GM12878 (cell line): ENCODE results near the gene CABLES1. TPM values are rescaled to one million over a fixed set of nuclear protein-coding genes. Genes with fewer than 3 reads are reported as not detected.

ENCODE experiments used
- ATAC-seq: fragments of 200-7000 bp; cut with Tn5 transposase; 3 replicates; pipeline ENCODE4 v1.9.1; 2020; ENCODE audit warnings: mild to moderate bottlenecking, moderate library complexity
- BruUV-seq: library from RNA; stranded (reverse); fragments of 400-500 nt; replicated peaks from 2 replicates; lab custom pipeline; 2021; lab: Mats Ljungman, UMichigan
- CTCF ChIA-PET: fragments of 300-600 bp; sonication (Branson Sonifier 250); formaldehyde crosslinking; extraction: SDS; loops from one replicate; lab custom pipeline; 2021; ENCODE audit warnings: inconsistent platforms; lab: Yijun Ruan, JAX
- POLR2A ChIA-PET: fragments of 350-600 bp; formaldehyde crosslinking; extraction: SDS; loops from one replicate; lab custom pipeline; 2021; ENCODE audit warnings: inconsistent platforms; lab: Charles Lee
- RAD21 ChIA-PET: fragments of 300-600 bp; sonication (Branson Sonifier 250); formaldehyde crosslinking; loops from one replicate; lab custom pipeline; 2023; ENCODE audit warnings: antibody characterized with exemption; ENCODE audit not compliant: unreplicated experiment; lab: Charles Lee
- SMC1A ChIA-PET: fragments of 300-600 bp; sonication (Branson Sonifier 250); formaldehyde crosslinking; loops from one replicate; lab custom pipeline; 2023; ENCODE audit not compliant: unreplicated experiment, uncharacterized antibody; lab: Charles Lee
- DNase-seq: peaks from one replicate; pipeline ENCODE4 v3.0.0-alpha.2; 2011; ENCODE audit warnings: low read depth, low spot score
- FAIRE-seq: peaks from 3 replicates; lab custom pipeline; 2011; peaks lifted over from hg19 to GRCh38; lab: Jason Lieb, UNC
- H2AFZ ChIP-seq: 2 replicates; pipeline ENCODE4 v1.6.0; 2011; ENCODE audit warnings: low read depth, low read length, control low read depth; ENCODE audit not compliant: control insufficient read depth
- H3K27ac ChIP-seq: 2 replicates; pipeline ENCODE4 v1.5.1; 2011; ENCODE audit warnings: control low read depth; ENCODE audit not compliant: control insufficient read depth, insufficient read depth
- H3K27me3 ChIP-seq, 2 experiments: replicated peaks in 1 of 2; 2 replicates each; pipeline versions ENCODE4 v1.6.0 to v1.6.1; 2011; ENCODE audit warnings: low read length in 1 of 2; ENCODE audit not compliant: control insufficient read depth in 2 of 2, insufficient read depth in 2 of 2
- H3K36me3 ChIP-seq, 2 experiments: 2 replicates each; pipeline ENCODE4 v1.5.1; 2011; ENCODE audit warnings: low read length in 1 of 2; ENCODE audit not compliant: control insufficient read depth in 2 of 2, insufficient read depth in 2 of 2
- H3K4me1 ChIP-seq: 2 replicates; pipeline ENCODE4 v1.6.1; 2011; ENCODE audit warnings: mild to moderate bottlenecking, low read length, moderate library complexity, mixed read lengths; ENCODE audit not compliant: control insufficient read depth, insufficient read depth
- H3K4me2 ChIP-seq: 2 replicates; pipeline ENCODE4 v1.6.0; 2011; ENCODE audit warnings: control low read depth; ENCODE audit not compliant: control insufficient read depth, insufficient read depth
- H3K4me3 ChIP-seq: fragments of 200-600 bp; sonication (generic); 2 replicates; pipeline ENCODE4 v1.5.1; 2016
- H3K79me2 ChIP-seq: 2 replicates; pipeline ENCODE4 v1.6.0; 2011; ENCODE audit warnings: low read length; ENCODE audit not compliant: control insufficient read depth, insufficient read depth
- H3K9ac ChIP-seq: 2 replicates; pipeline ENCODE4 v1.8.0; 2011; ENCODE audit warnings: low read length, control low read depth, mixed read lengths; ENCODE audit not compliant: control insufficient read depth, insufficient read depth
- H3K9me3 ChIP-seq: replicated peaks from 3 replicates; pipeline ENCODE4 v1.5.1; 2011; ENCODE audit warnings: mild to moderate bottlenecking, low read length; ENCODE audit not compliant: control insufficient read depth, insufficient read depth
- H4K20me1 ChIP-seq: 2 replicates; pipeline ENCODE4 v1.6.0; 2011; ENCODE audit not compliant: control insufficient read depth, insufficient read depth
- CBFB ChIP-seq: IDR thresholded peaks from 2 replicates; pipeline ENCODE4 v1.6.1; 2016; ENCODE audit warnings: antibody characterized with exemption, low read depth
- CHD2 ChIP-seq: IDR thresholded peaks from 2 replicates; pipeline ENCODE4 v1.6.1; 2011; ENCODE audit warnings: low read depth, low read length, improper control_type of control experiment, borderline replicate concordance
- FOXM1 ChIP-seq: IDR thresholded peaks from 2 replicates; pipeline ENCODE4 v1.6.1; 2012; ENCODE audit warnings: low read depth, mild to moderate bottlenecking, inconsistent platforms, low read length, moderate library complexity
- GABPA ChIP-seq: IDR thresholded peaks from 2 replicates; pipeline ENCODE4 v1.6.1; 2014; ENCODE audit warnings: antibody characterized with exemption, low read depth, mild to moderate bottlenecking, inconsistent platforms
- HDAC6 ChIP-seq: fragments of 200-600 bp; sonication (generic); IDR thresholded peaks from one replicate; pipeline ENCODE4 v1.8.0; 2017; ENCODE audit warnings: antibody characterized with exemption; ENCODE audit not compliant: unreplicated experiment
- HDGF ChIP-seq: fragments of 450-650 bp; IDR thresholded peaks from 2 replicates; pipeline ENCODE4 v1.6.1; 2016; ENCODE audit warnings: antibody characterized with exemption
- KAT2A ChIP-seq: conservative IDR thresholded peaks from 2 replicates; pipeline ENCODE4 v1.6.1; 2011; ENCODE audit warnings: low read depth, low read length; ENCODE audit not compliant: control insufficient read depth
- MEF2B ChIP-seq: fragments of 450-650 bp; IDR thresholded peaks from 2 replicates; pipeline ENCODE4 v1.6.1; 2018; ENCODE audit warnings: mild to moderate bottlenecking, moderate library complexity; ENCODE audit not compliant: partially characterized antibody, poor library complexity, severe bottlenecking
- MTA3 ChIP-seq: IDR thresholded peaks from 2 replicates; pipeline ENCODE4 v1.6.1; 2012; ENCODE audit warnings: low read length, inconsistent platforms, borderline replicate concordance
- PAX5 ChIP-seq: IDR thresholded peaks from 2 replicates; pipeline ENCODE4 v1.6.1; 2011; ENCODE audit warnings: low read depth, low read length, borderline replicate concordance
- PBX3 ChIP-seq: IDR thresholded peaks from 2 replicates; pipeline ENCODE4 v1.6.1; 2011; ENCODE audit warnings: mild to moderate bottlenecking, low read depth, low read length, moderate library complexity; ENCODE audit not compliant: insufficient replicate concordance
- POLR2A ChIP-seq: IDR thresholded peaks from 2 replicates; pipeline ENCODE4 v1.6.1; 2011; ENCODE audit warnings: low read depth, mild to moderate bottlenecking, low read length
- RBBP5 ChIP-seq: fragments of 200-600 bp; sonication (generic); conservative IDR thresholded peaks from 2 replicates; pipeline ENCODE4 v1.6.1; 2016
- SP1 ChIP-seq: IDR thresholded peaks from one replicate; pipeline ENCODE4 v1.6.1; 2011; ENCODE audit warnings: low read depth, low read length
- TCF7 ChIP-seq: IDR thresholded peaks from 2 replicates; pipeline ENCODE4 v1.6.1; 2014; ENCODE audit warnings: antibody characterized with exemption, borderline replicate concordance
- ZBTB11 ChIP-seq: fragments of 450-650 bp; formaldehyde crosslinking; IDR thresholded peaks from 2 replicates; pipeline ENCODE4 v1.5.0; 2022; ENCODE audit warnings: mild to moderate bottlenecking, missing genetic modification characterization
- ZNF207 ChIP-seq: fragments of 450-650 bp; IDR thresholded peaks from 2 replicates; pipeline ENCODE4 v1.6.1; 2014; ENCODE audit warnings: antibody characterized with exemption, mild to moderate bottlenecking, borderline replicate concordance
- ZNF384 ChIP-seq: IDR thresholded peaks from 2 replicates; pipeline ENCODE4 v1.6.1; 2012; ENCODE audit warnings: low read depth, mild to moderate bottlenecking, low read length, improper control_type of control experiment, borderline replicate concordance
- WGBS: methylation state at CpG from one replicate; pipeline ENCODE4 v1.1.6; 2016; ENCODE audit warnings: low lambda C conversion rate; ENCODE audit not compliant: insufficient replicate concordance, insufficient coverage; ENCODE audit errors: missing lambda C conversion rate; 5-methylcytosine and 5-hydroxymethylcytosine counted together
- in situ Hi-C: fragments of 300-500 bp; cut with MboI; formaldehyde crosslinking; loops from 9 replicates; pipeline ENCODE4 v1.14.3; 2018; ENCODE audit warnings: mixed read lengths
- intact Hi-C: fragments of 100-400 bp; cut with micrococcal nuclease; formaldehyde crosslinking; loops from one replicate; pipeline ENCODE4 v1.14.2; 2022; ENCODE audit not compliant: unreplicated experiment
- polyA plus RNA-seq, 11 experiments: library from polyadenylated mRNA; depleted of rRNA in 4 of 11; unstranded in 6 of 11; stranded (reverse) in 5 of 11; fragments of >200 nt; fragmentation: Nextera tagmentation in 4 of 11; fragmentation: Illumina TruSeq in 1 of 11; extraction: Ambion mirVana in 4 of 11; extraction: Trizol in 1 of 11; gene quantifications; 1 replicate in 1 of 11; 2 replicates in 10 of 11; pipeline versions ENCODE4 v1.2.1 to v1.2.3, GENCODE V29; 2011 to 2016; ENCODE audit warnings: inconsistent platforms in 2 of 11, missing spikeins in 2 of 11, low read depth in 1 of 11
- total RNA-seq, 4 experiments: library from RNA; depleted of rRNA in 3 of 4; stranded (reverse); fragments of >200 nt in 3 of 4; fragmentation: Illumina TruSeq in 1 of 4; extraction: Trizol in 1 of 4; gene quantifications; 2 replicates each; pipeline versions ENCODE4 v1.2.1 to v1.2.3, GENCODE V29; 2013 to 2021

Gene CABLES1
- total and polyA plus RNA-seq, 10 of the 15 experiments (the other 5 are each of a cell fraction or from before 2014, with no cell fraction given): 2.9 to 27.2 (median 8.2) TPM

- Histone ChIP-seq H3K79me2 (no peaks in the 10 kb centered on the region), H3K9me3 (no peaks in the 10 kb centered on the region), H3K4me2 (no peak overlapping the region), H3K36me3 (no peaks in the 10 kb centered on the region), H3K27me3 (no peaks in the 10 kb centered on the region), H3K9ac (no peak overlapping the region), H3K4me3 (no peak overlapping the region), H3K4me1 (peaks cover 5% of the 10 kb centered on the region), H3K27ac (no peak overlapping the region), H2AFZ (no peak overlapping the region), H4K20me1 (no peaks in the 10 kb centered on the region)
- intact Hi-C loops (loop anchor here (10.0 kb wide), 1 partner anchor 299 kb away; no protein-coding TSS in a partner anchor), in situ Hi-C loops (no loop called here)
- TF ChIP-seq HDAC6: no peak
- TF ChIP-seq ZNF384: no peak
- no peak for TF ChIP-seq POLR2A
- no peak for TF ChIP-seq SP1
- TF ChIP-seq MTA3: no peak
- no peak for TF ChIP-seq TCF7
- no peak for TF ChIP-seq RBBP5
- no peak for TF ChIP-seq PBX3
- no peak for TF ChIP-seq CBFB
- no peak for TF ChIP-seq MEF2B
- no peak for TF ChIP-seq ZBTB11 (CRISPR knock-in tag)
- no peak for TF ChIP-seq HDGF
- no peak for TF ChIP-seq CHD2
- TF ChIP-seq PAX5: no peak
- no peak for TF ChIP-seq FOXM1
- TF ChIP-seq KAT2A: no peak
- no peak for TF ChIP-seq GABPA
- TF ChIP-seq ZNF207: no peak
- no TSS peak for BruUV-seq
- ATAC-seq (no peak), FAIRE-seq (no peak), DNase-seq (no peak)
- ChIA-PET RAD21 (no interaction called here), CTCF (no interaction called here), POLR2A (no interaction called here), SMC1A (interaction anchor here (0.6 kb wide), 1 partner anchor 78 kb away, joined by 3 read pairs; no protein-coding TSS in a partner anchor)
- 76% methylated on average over 9 of the region's 9 CpGs for WGBS
These were observed 41.5 kb upstream of the CABLES1 start for GRCh38 chr18:23093772-23094171.
